HFFc6 (cell line): ENCODE data around the gene KRTAP5-11. TPM values are rescaled to one million over a fixed set of nuclear protein-coding genes. Genes with fewer than 3 reads are reported as not detected.
"Not testable (repeated sequence)": the region's sequence is repeated elsewhere in the genome, so short reads cannot be mapped to it uniquely, and the experiment has no call there.

ENCODE experiments used
- DNase-seq: peaks from one replicate; pipeline ENCODE4 v3.0.0-alpha.2; 2018
- H3K27ac Mint-ChIP-seq: 2 replicates; pipeline ENCODE4 v1.8.0; 2020; ENCODE audit warnings: mild to moderate bottlenecking, mixed read lengths
- H3K27me3 Mint-ChIP-seq: 2 replicates; pipeline ENCODE4 v1.8.0; 2021; ENCODE audit warnings: mild to moderate bottlenecking, moderate library complexity, mixed read lengths; ENCODE audit not compliant: insufficient read depth
- H3K36me3 Mint-ChIP-seq: 2 replicates; pipeline ENCODE4 v1.8.0; 2021; ENCODE audit warnings: low read depth, mixed read lengths
- H3K4me1 Mint-ChIP-seq: 2 replicates; pipeline ENCODE4 v1.8.0; 2020; ENCODE audit warnings: low read depth, mixed read lengths
- H3K4me3 Mint-ChIP-seq: 2 replicates; pipeline ENCODE4 v1.8.0; 2020; ENCODE audit warnings: mild to moderate bottlenecking, moderate library complexity, mixed read lengths
- H3K9me3 Mint-ChIP-seq: 2 replicates; pipeline ENCODE4 v1.8.0; 2020; ENCODE audit warnings: mild to moderate bottlenecking, mixed read lengths
- total RNA-seq, 6 experiments: library from RNA; stranded (reverse); fragmentation: NEBNext Ultra II Directional; extraction: Animal tissue kit (Norgen Biotek cat#: 25700); gene quantifications; 2 replicates in 1 of 6; 3 replicates in 5 of 6; pipeline ENCODE4 v1.2.3, GENCODE V29; 2021
- TF ChIP-seq, protein P1 (sequence below): fragments of 200-600 bp; sonication (generic); IDR thresholded peaks from 2 replicates; pipeline ENCODE4 v1.5.0; 2021; ENCODE audit warnings: antibody characterized with exemption, mild to moderate bottlenecking

The KRTAP5-11 gene
- total RNA-seq, 6 experiments from 2014 or later, result not detected

- Mint-ChIP-seq H3K27me3 (peaks cover 18% of the 10 kb centered on the region), H3K4me1 (peaks cover 21% of the 10 kb centered on the region), H3K27ac (no peak overlapping the region), H3K9me3 (no peaks in the 10 kb centered on the region), H3K4me3 (no peak overlapping the region), H3K36me3 (no peaks in the 10 kb centered on the region)
- no peak for DNase-seq
- TF ChIP-seq, protein P1, sequence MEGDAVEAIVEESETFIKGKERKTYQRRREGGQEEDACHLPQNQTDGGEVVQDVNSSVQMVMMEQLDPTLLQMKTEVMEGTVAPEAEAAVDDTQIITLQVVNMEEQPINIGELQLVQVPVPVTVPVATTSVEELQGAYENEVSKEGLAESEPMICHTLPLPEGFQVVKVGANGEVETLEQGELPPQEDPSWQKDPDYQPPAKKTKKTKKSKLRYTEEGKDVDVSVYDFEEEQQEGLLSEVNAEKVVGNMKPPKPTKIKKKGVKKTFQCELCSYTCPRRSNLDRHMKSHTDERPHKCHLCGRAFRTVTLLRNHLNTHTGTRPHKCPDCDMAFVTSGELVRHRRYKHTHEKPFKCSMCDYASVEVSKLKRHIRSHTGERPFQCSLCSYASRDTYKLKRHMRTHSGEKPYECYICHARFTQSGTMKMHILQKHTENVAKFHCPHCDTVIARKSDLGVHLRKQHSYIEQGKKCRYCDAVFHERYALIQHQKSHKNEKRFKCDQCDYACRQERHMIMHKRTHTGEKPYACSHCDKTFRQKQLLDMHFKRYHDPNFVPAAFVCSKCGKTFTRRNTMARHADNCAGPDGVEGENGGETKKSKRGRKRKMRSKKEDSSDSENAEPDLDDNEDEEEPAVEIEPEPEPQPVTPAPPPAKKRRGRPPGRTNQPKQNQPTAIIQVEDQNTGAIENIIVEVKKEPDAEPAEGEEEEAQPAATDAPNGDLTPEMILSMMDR, result no peak
Observed at GRCh38 chr11:71581826-71582225, 849 bp downstream of the KRTAP5-11 start.

DNA sequence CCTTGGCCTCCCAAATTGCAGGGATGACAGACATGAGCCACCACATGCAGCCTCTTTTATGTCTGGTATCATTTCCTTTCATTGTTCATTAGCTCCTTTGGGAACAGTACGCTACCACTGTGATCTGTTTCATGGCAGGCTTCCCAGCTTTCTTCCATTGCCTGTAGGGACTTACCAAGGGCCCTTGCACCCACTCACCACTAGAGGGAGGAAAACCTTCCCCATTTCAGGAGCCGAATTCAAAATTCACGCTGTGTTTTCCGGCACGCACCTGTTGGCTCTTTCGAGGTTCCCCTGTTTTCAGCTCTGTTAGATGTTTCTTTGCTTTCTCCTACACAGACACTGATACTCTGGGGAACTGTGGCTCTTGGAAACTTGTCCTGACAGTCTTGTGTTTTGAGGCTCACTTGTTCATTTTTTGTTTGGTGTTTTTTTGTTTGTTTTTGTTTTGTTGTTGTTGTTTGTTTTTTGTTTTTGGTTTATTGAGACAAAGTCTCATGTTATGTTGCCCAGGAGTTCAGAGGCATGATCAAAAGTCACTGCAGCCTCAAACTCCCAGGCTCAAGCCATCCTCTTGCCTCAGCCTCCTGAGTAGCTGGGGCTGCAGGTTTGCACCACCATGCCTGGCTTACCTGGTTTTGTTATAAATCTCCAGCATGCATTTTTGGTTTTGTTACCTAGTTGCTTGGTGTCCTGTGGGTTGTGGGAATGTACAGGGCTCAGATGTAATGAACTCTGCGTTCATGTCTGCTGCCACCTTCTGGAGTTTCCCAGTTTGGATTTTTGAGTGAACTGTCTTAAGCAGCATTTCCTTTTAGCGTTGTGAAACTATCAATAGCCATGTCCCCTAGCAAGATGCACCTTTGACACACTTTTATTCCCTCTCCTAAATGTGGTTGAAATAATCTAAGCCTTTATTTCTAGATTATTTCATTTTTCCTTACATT, 2.3 kb downstream of the KRTAP5-11 start:
- Mint-ChIP-seq H3K27me3 (peaks cover 14% of the 10 kb centered on the region), H3K4me1 (peaks cover 21% of the 10 kb centered on the region), H3K36me3 (no peaks in the 10 kb centered on the region), H3K4me3 (no peak overlapping the region), H3K27ac (no peak overlapping the region), H3K9me3 (no peaks in the 10 kb centered on the region)
- DNase-seq, result peak; percentile 67
- TF ChIP-seq, protein P1, result peak; percentile 88

GRCh38 chr11:71579513-71579912, 3.2 kb downstream of the KRTAP5-11 start:
- H3K27ac Mint-ChIP-seq, H3K36me3 Mint-ChIP-seq, H3K4me3 Mint-ChIP-seq, H3K9me3 Mint-ChIP-seq: not testable (repeated sequence)
- Mint-ChIP-seq H3K27me3 (peaks cover 16% of the 10 kb centered on the region), H3K4me1 (peaks cover 21% of the 10 kb centered on the region)
- DNase-seq, result peak; percentile 43

DNA sequence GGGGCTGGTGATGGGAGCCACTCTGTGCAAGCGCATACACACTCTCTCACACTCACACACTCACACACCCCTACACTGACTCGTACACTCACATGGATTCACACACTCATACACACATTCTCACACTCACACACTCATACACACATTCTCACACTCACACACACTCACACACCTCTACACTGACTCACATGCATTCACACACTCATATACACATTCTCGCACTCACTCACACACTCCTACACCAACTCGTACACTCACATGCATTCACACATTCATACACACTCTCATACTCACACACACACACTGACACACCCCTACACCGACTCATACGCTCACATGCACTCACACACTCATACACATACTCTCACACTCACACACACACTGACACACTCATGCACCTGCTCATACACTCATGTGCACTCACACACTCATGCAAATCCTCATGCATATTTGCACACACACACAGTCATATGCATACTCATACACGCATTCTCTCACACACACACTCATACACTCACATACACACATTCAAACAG, 5.1 kb downstream of the KRTAP5-11 start:
- DNase-seq, result no peak
- Mint-ChIP-seq H3K4me3 (no peak overlapping the region), H3K36me3 (no peaks in the 10 kb centered on the region), H3K9me3 (no peaks in the 10 kb centered on the region), H3K27me3 (peaks cover 21% of the 10 kb centered on the region), H3K4me1 (peaks cover 21% of the 10 kb centered on the region), H3K27ac (no peak overlapping the region)
- TF ChIP-seq, protein P1, result no peak

- Mint-ChIP-seq H3K27me3 (peaks cover 20% of the 10 kb centered on the region), H3K4me1 (peaks cover 18% of the 10 kb centered on the region)
- not testable (repeated sequence) for DNase-seq, H3K36me3 Mint-ChIP-seq, H3K27ac Mint-ChIP-seq, H3K4me3 Mint-ChIP-seq, H3K9me3 Mint-ChIP-seq
Observed at GRCh38 chr11:71576688-71577465, 5.8 kb downstream of the KRTAP5-11 start.

GRCh38 chr11:71575723-71576424, 6.8 kb downstream of the KRTAP5-11 start:
- Mint-ChIP-seq H3K27ac (no peak overlapping the region), H3K9me3 (no peaks in the 10 kb centered on the region), H3K4me1 (peaks cover 13% of the 10 kb centered on the region), H3K4me3 (no peak overlapping the region), H3K27me3 (peaks cover 17% of the 10 kb centered on the region), H3K36me3 (no peaks in the 10 kb centered on the region)
- TF ChIP-seq, protein P1, result no peak
- DNase-seq, result no peak
